B cell (primary cell): ENCODE measurements around the gene C1orf185. TPM values are rescaled to one million over a fixed set of nuclear protein-coding genes. Genes with fewer than 3 reads are reported as not detected.

Source experiments
- ATAC-seq: fragments of 200-7000 bp; cut with Tn5 transposase; one replicate; pipeline ENCODE4 v1.10.0; 2021; ENCODE audit warnings: low read depth, mild to moderate bottlenecking, moderate number of reproducible peaks, moderate library complexity
- CTCF ChIA-PET: fragments of 350-600 bp; sonication (Branson Sonifier 250); formaldehyde crosslinking; loops from one replicate; lab custom pipeline; 2021; ENCODE audit warnings: antibody characterized with exemption, inconsistent platforms; lab: Charles Lee
- POLR2A ChIA-PET: fragments of 350-600 bp; sonication (Branson Sonifier 250); formaldehyde crosslinking; loops from one replicate; lab custom pipeline; 2021; ENCODE audit warnings: antibody characterized with exemption; lab: Charles Lee
- DNase-seq: peaks from one replicate; pipeline ENCODE4 v3.0.0; 2013
- H2AFZ ChIP-seq: 2 replicates; pipeline ENCODE4 v1.6.1; 2012; ENCODE audit warnings: mild to moderate bottlenecking, low read depth, low read length; ENCODE audit not compliant: insufficient read depth, poor library complexity, severe bottlenecking
- H3K27ac ChIP-seq, 2 donors: 1 replicate in 1 of 2; 2 replicates in 1 of 2; pipeline ENCODE4 v1.5.1; 2012 to 2013; ENCODE audit warnings: low read length in 2 of 2, mild to moderate bottlenecking in 2 of 2, moderate library complexity in 1 of 2
- H3K27me3 ChIP-seq, 4 experiments: fragments of 200-600 bp in 1 of 4; sonication (generic) in 1 of 4; replicated peaks in 1 of 4; 1 replicate in 2 of 4; 2 replicates in 2 of 4; pipeline versions ENCODE4 v1.6.1 to v1.7.0; 2013 to 2016; ENCODE audit warnings: low read length in 3 of 4, mild to moderate bottlenecking in 2 of 4, mixed read lengths in 1 of 4, moderate library complexity in 1 of 4; ENCODE audit not compliant: insufficient read depth in 4 of 4, control insufficient read depth in 3 of 4; ENCODE audit errors: control extremely low read depth in 1 of 4
- H3K36me3 ChIP-seq, 2 experiments: replicated peaks in 1 of 2; 1 replicate in 1 of 2; 2 replicates in 1 of 2; pipeline versions ENCODE4 v1.6.1 to v1.7.1; 2013; ENCODE audit warnings: low read length in 1 of 2; ENCODE audit not compliant: insufficient read depth in 2 of 2, control insufficient read depth in 1 of 2; ENCODE audit errors: control extremely low read depth in 1 of 2, extremely low read depth in 1 of 2
- H3K4me1 ChIP-seq, 2 donors: fragments of 200-600 bp in 1 of 2; sonication (generic) in 1 of 2; 1 replicate in 1 of 2; 2 replicates in 1 of 2; pipeline versions ENCODE4 v1.5.1 to v1.6.1; 2013 to 2017; ENCODE audit warnings: low read length in 2 of 2; ENCODE audit not compliant: control insufficient read depth in 2 of 2, insufficient read depth in 2 of 2
- H3K4me2 ChIP-seq: replicated peaks from 2 replicates; pipeline ENCODE3; 2012; ENCODE audit warnings: mild to moderate bottlenecking, low read depth, low read length; ENCODE audit not compliant: poor library complexity, severe bottlenecking
- H3K4me3 ChIP-seq, 5 experiments: fragments of 200-600 bp in 1 of 5; sonication (generic) in 1 of 5; 1 replicate in 3 of 5; 2 replicates in 2 of 5; pipeline versions ENCODE4 v1.5.1 to v1.7.0; 2011 to 2016; ENCODE audit warnings: low read length in 4 of 5, mild to moderate bottlenecking in 4 of 5, low read depth in 2 of 5, control low read depth in 1 of 5, moderate library complexity in 1 of 5; ENCODE audit not compliant: insufficient read depth in 1 of 5; ENCODE audit errors: control extremely low read depth in 1 of 5, extremely low read depth in 1 of 5
- H3K79me2 ChIP-seq: fragments of 200-600 bp; sonication (generic); one replicate; pipeline ENCODE4 v1.6.0; 2016; ENCODE audit warnings: low read length; ENCODE audit not compliant: control insufficient read depth, insufficient read depth
- H3K9ac ChIP-seq: fragments of 200-600 bp; sonication (generic); 2 replicates; pipeline ENCODE4 v1.6.1; 2017; ENCODE audit warnings: mild to moderate bottlenecking, low read length, moderate library complexity
- H3K9me3 ChIP-seq, 3 donors: one replicate each; pipeline versions ENCODE4 v1.6.1 to v1.7.1; 2013; ENCODE audit warnings: low read length in 2 of 3; ENCODE audit not compliant: control insufficient read depth in 2 of 3, insufficient read depth in 1 of 3; ENCODE audit errors: control extremely low read depth in 1 of 3
- H4K20me1 ChIP-seq: 2 replicates; pipeline ENCODE4 v1.6.0; 2012; ENCODE audit warnings: mild to moderate bottlenecking, low read length; ENCODE audit not compliant: insufficient read depth, control insufficient read depth, poor library complexity, severe bottlenecking
- H3K27ac Mint-ChIP-seq: one replicate; pipeline ENCODE4 v1.8.0; 2021; ENCODE audit warnings: mixed read lengths
- H3K27me3 Mint-ChIP-seq: one replicate; pipeline ENCODE4 v1.8.0; 2021; ENCODE audit warnings: mixed read lengths
- H3K4me1 Mint-ChIP-seq: one replicate; pipeline ENCODE4 v1.8.0; 2021; ENCODE audit warnings: mixed read lengths
- H3K4me3 Mint-ChIP-seq: one replicate; pipeline ENCODE4 v1.8.0; 2021; ENCODE audit warnings: mixed read lengths
- H3K9me3 Mint-ChIP-seq: one replicate; pipeline ENCODE4 v1.8.0; 2022; ENCODE audit warnings: mixed read lengths; ENCODE audit not compliant: insufficient read depth
- EZH2 ChIP-seq: IDR thresholded peaks from 2 replicates; pipeline ENCODE4 v1.6.1; 2012; ENCODE audit warnings: borderline replicate concordance, low read depth, mild to moderate bottlenecking, moderate library complexity, low read length; ENCODE audit not compliant: insufficient read depth, poor library complexity, severe bottlenecking
- WGBS: methylation state at CpG from one replicate; pipeline ENCODE4 v1.1.5; 2013; ENCODE audit warnings: missing lambda C conversion rate; ENCODE audit not compliant: insufficient coverage; 5-methylcytosine and 5-hydroxymethylcytosine counted together
- intact Hi-C: fragments of 100-400 bp; cut with micrococcal nuclease; formaldehyde crosslinking; loops from one replicate; pipeline ENCODE4 v1.10.0; 2022
- polyA plus RNA-seq: library from polyadenylated mRNA; depleted of rRNA; stranded (reverse); fragments of >200 nt; gene quantifications from 2 replicates; pipeline ENCODE4 v1.2.3, GENCODE V29; 2012
- total RNA-seq, 2 donors: library from RNA; stranded (reverse); fragments of 120-200 nt in 1 of 2; gene quantifications; 1 replicate in 1 of 2; 2 replicates in 1 of 2; pipeline versions ENCODE4 v1.2.3 to v1.2.4, GENCODE V29; 2013 to 2022
- TF ChIP-seq, protein P1 (sequence below): fragments of 200-600 bp; IDR thresholded peaks from one replicate; pipeline ENCODE4 v1.8.0; 2022; ENCODE audit warnings: antibody characterized with exemption, mild to moderate bottlenecking

C1orf185 gene
- total and polyA plus RNA-seq, 2 donors (not counting 1 experiment from before 2014, with no cell fraction given): not detected

DNA sequence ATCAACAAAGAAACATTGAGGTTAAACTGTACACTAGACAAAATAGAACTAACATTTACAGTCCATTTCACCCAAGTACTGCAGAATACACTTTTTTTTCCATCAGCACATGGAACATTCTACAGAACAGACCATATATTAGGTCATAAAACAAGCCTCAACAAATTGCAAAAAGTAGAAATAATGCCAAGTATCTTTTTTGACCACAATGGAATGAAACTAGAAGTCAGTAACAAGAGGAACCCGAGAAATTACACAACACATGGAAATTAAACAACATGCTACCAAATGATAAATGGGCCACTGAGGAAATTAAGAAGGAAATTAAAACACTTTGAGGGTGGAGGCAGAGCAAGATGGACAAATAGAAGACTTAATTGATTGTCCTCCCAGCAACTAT lies 8.4 kb upstream of the C1orf185 start:
- no peaks in the 10 kb centered on the region for H3K9me3 Mint-ChIP-seq
- intact Hi-C loops: no loop called here

DNA sequence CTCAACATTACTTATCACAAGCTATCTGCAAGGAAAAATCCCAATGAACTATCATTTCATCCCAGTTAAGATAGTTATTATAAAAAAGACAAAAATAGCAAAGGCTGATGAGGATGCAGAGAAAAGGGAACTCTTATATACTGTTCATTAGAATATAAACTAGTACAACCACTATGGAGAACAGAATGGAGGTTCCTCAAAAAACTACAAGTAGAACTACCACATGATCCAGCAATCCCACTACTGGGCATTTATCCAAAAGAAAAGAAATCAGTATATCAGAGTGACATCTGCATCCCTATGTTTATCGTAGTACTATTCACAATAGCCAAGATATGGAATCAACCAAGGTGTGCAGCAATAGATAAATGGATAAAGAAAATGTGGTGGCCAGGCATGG lies 4.9 kb upstream of the C1orf185 start:
- Mint-ChIP-seq H3K4me3 (no peak overlapping the region), H3K27me3 (peaks cover 43% of the 10 kb centered on the region), H3K27ac (no peak overlapping the region), H3K9me3 (no peaks in the 10 kb centered on the region), H3K4me1 (no peaks in the 10 kb centered on the region)
- H3K4me2 ChIP-seq: no peak overlapping the region
- H4K20me1 ChIP-seq: no peaks in the 10 kb centered on the region
- DNase-seq (no peak), ATAC-seq (no peak)
- intact Hi-C loops: no loop called here
- no peak overlapping the region for H3K9ac ChIP-seq
- no peak overlapping the region for H2AFZ ChIP-seq
- POLR2A ChIA-PET: no interaction called here
- H3K27ac ChIP-seq: no peak overlapping the region
- WGBS: no CpG with 5 or more reads among the region's 1 CpG
- TF ChIP-seq, protein P1, sequence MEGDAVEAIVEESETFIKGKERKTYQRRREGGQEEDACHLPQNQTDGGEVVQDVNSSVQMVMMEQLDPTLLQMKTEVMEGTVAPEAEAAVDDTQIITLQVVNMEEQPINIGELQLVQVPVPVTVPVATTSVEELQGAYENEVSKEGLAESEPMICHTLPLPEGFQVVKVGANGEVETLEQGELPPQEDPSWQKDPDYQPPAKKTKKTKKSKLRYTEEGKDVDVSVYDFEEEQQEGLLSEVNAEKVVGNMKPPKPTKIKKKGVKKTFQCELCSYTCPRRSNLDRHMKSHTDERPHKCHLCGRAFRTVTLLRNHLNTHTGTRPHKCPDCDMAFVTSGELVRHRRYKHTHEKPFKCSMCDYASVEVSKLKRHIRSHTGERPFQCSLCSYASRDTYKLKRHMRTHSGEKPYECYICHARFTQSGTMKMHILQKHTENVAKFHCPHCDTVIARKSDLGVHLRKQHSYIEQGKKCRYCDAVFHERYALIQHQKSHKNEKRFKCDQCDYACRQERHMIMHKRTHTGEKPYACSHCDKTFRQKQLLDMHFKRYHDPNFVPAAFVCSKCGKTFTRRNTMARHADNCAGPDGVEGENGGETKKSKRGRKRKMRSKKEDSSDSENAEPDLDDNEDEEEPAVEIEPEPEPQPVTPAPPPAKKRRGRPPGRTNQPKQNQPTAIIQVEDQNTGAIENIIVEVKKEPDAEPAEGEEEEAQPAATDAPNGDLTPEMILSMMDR: no peak
- no peak for TF ChIP-seq EZH2
- H3K4me3 ChIP-seq: no peak overlapping the region
- H3K4me1 ChIP-seq: no peaks in the 10 kb centered on the region
- H3K79me2 ChIP-seq: no peaks in the 10 kb centered on the region
- peaks cover 0 to 14% (median 6%) of the 10 kb centered on the region in 4 experiments for H3K27me3 ChIP-seq
- no peaks in the 10 kb centered on the region for H3K36me3 ChIP-seq
- H3K9me3 ChIP-seq: peaks cover 0 to 10% (median 3%) of the 10 kb centered on the region in 3 donors
- CTCF ChIA-PET: no interaction called here

More for the DNA sequence above, 8.4 kb upstream of the C1orf185 start:
- no CpG with 5 or more reads among the region's 1 CpG for WGBS
- Mint-ChIP-seq H3K27ac (no peak overlapping the region), H3K4me1 (no peaks in the 10 kb centered on the region), H3K4me3 (no peak overlapping the region), H3K27me3 (peaks cover 56% of the 10 kb centered on the region)
- H3K27me3 ChIP-seq: peaks cover 0 to 15% (median 11%) of the 10 kb centered on the region in 4 experiments
- H2AFZ ChIP-seq: no peak overlapping the region
- no peaks in the 10 kb centered on the region for H3K79me2 ChIP-seq
- no peak overlapping the region for H3K9ac ChIP-seq
- DNase-seq: no peak
- H4K20me1 ChIP-seq: no peaks in the 10 kb centered on the region
- no peak overlapping the region for H3K27ac ChIP-seq
- H3K4me3 ChIP-seq: no peak overlapping the region
- CTCF ChIA-PET: no interaction called here
- no peak for ATAC-seq
- no peak for TF ChIP-seq EZH2
- TF ChIP-seq, protein P1: no peak
- H3K4me2 ChIP-seq: no peak overlapping the region
- peaks cover under 1 to 10% (median 3%) of the 10 kb centered on the region in 3 donors for H3K9me3 ChIP-seq
- H3K4me1 ChIP-seq: no peaks in the 10 kb centered on the region
- POLR2A ChIA-PET: no interaction called here
- H3K36me3 ChIP-seq: no peaks in the 10 kb centered on the region
